ENCODE results near the gene PEX11G. TPM values are rescaled to one million over a fixed set of nuclear protein-coding genes. Genes with fewer than 3 reads are reported as not detected.

The PEX11G gene
- total and polyA plus RNA-seq, 2 experiments from 2014 or later: 4.0 to 6.2 TPM

GRCh38 chr19:7458675-7459074 lies 30.2 kb downstream of the PEX11G start:
- DNase-seq: no peak

GRCh38 chr19:7456964-7457541 lies 31.8 kb downstream of the PEX11G start:
- Histone ChIP-seq H2AFZ (no peak overlapping the region), H3K27me3 (replicated peaks; ENCODE audit: insufficient read depth) (no peaks in the 10 kb centered on the region), H3K4me2 (ENCODE audit: unreplicated experiment) (no peak overlapping the region), H3K36me3 (ENCODE audit: low read depth) (peaks cover 12% of the 10 kb centered on the region; the same call in 1 of the 2 replicates), H3K9ac (no peak overlapping the region), H3F3A (ENCODE audit: insufficient read depth) (no peaks in the 10 kb centered on the region), H3K79me2 (ENCODE audit: insufficient read depth) (0 out of 2 replicates have a peak, but pooled peaks cover 3% of the 10 kb centered on the region), H3K9me2 (ENCODE audit: insufficient read depth) (peaks cover 5% of the 10 kb centered on the region; the same call in 1 of the 2 replicates), H3K4me3 (no peak overlapping the region), H3K4me1 (ENCODE audit: insufficient read depth) (no peaks in the 10 kb centered on the region), H4K20me1 (ENCODE audit: insufficient read depth) (no peaks in the 10 kb centered on the region), H3K9me3 (ENCODE audit: low read depth) (no peaks in the 10 kb centered on the region), H3K27ac (no peak overlapping the region)
- in situ Hi-C loops (cut with MboI): no loop called here
- DNase-seq: peak; percentile 24
- TF ChIP-seq EZH2phosphoT487 (IDR thresholded peaks at IDR 0.05; ENCODE audit: insufficient read depth, low read depth) (no peak), EZH2 (IDR thresholded peaks at IDR 0.05; ENCODE audit: insufficient read depth, poor library complexity, severe bottlenecking) (no peak)
- 82 to 83% methylated on average over 10 to 11 of the region's 11 CpGs for WGBS, 2 experiments (ENCODE audit: low coverage in 1 of 2, low lambda C conversion rate in 2 of 2, missing lambda C conversion rate in 2 of 2)

More at GRCh38 chr19:7458675-7459074, 30.2 kb downstream of the PEX11G start:
- Histone ChIP-seq H3K36me3 (ENCODE audit: low read depth) (peaks cover 10% of the 10 kb centered on the region; the same call in 1 of the 2 replicates), H3K4me3 (no peak overlapping the region), H3K9me2 (ENCODE audit: insufficient read depth) (peaks cover 5% of the 10 kb centered on the region; the same call in 1 of the 2 replicates), H3F3A (ENCODE audit: insufficient read depth) (no peaks in the 10 kb centered on the region), H4K20me1 (ENCODE audit: insufficient read depth) (no peaks in the 10 kb centered on the region), H3K27me3 (replicated peaks; ENCODE audit: insufficient read depth) (no peaks in the 10 kb centered on the region), H3K4me2 (ENCODE audit: unreplicated experiment) (no peak overlapping the region), H3K9me3 (ENCODE audit: low read depth) (no peaks in the 10 kb centered on the region), H2AFZ (no peak overlapping the region), H3K27ac (no peak overlapping the region), H3K9ac (no peak overlapping the region), H3K79me2 (ENCODE audit: insufficient read depth) (0 out of 2 replicates have a peak, but pooled peaks cover 3% of the 10 kb centered on the region), H3K4me1 (ENCODE audit: insufficient read depth) (no peaks in the 10 kb centered on the region)
- in situ Hi-C loops (cut with MboI): no loop called here
- no peak for TF ChIP-seq EZH2phosphoT487 (IDR thresholded peaks at IDR 0.05; ENCODE audit: insufficient read depth, low read depth)
- TF ChIP-seq EZH2 (IDR thresholded peaks at IDR 0.05; ENCODE audit: insufficient read depth, poor library complexity, severe bottlenecking): no peak
- 92 to 95% methylated on average over 9 of the region's 9 CpGs for WGBS, 2 experiments (ENCODE audit: low coverage in 1 of 2, low lambda C conversion rate in 2 of 2, missing lambda C conversion rate in 2 of 2)

- no peaks in the 10 kb centered on the region for H3F3A ChIP-seq (ENCODE audit: insufficient read depth)
- WGBS, 2 experiments (ENCODE audit: low coverage in 1 of 2, low lambda C conversion rate in 2 of 2, missing lambda C conversion rate in 2 of 2): 97 to 98% methylated on average over 14 of the region's 14 CpGs
- no peak for TF ChIP-seq EZH2phosphoT487 (IDR thresholded peaks at IDR 0.05; ENCODE audit: insufficient read depth, low read depth)
- TF ChIP-seq EZH2 (IDR thresholded peaks at IDR 0.05; ENCODE audit: insufficient read depth, poor library complexity, severe bottlenecking): no peak
- no peak overlapping the region for H2AFZ ChIP-seq
- no peak overlapping the region for H3K9ac ChIP-seq
- no peak overlapping the region for H3K4me2 ChIP-seq (ENCODE audit: unreplicated experiment)
- no peak overlapping the region for H3K4me3 ChIP-seq
- DNase-seq: no peak
- in situ Hi-C loops (cut with MboI): no loop called here
- no peaks in the 10 kb centered on the region for H3K27me3 ChIP-seq (replicated peaks; ENCODE audit: insufficient read depth)
- no peak overlapping the region for H3K27ac ChIP-seq
- H3K79me2 ChIP-seq (ENCODE audit: insufficient read depth): 0 out of 2 replicates have a peak, but pooled peaks cover 16% of the 10 kb centered on the region
- H3K9me2 ChIP-seq (ENCODE audit: insufficient read depth): peaks cover 5% of the 10 kb centered on the region; the same call in 1 of the 2 replicates
- no peaks in the 10 kb centered on the region for H3K4me1 ChIP-seq (ENCODE audit: insufficient read depth)
- peaks cover 16% of the 10 kb centered on the region; the same call in 1 of the 2 replicates for H3K36me3 ChIP-seq (ENCODE audit: low read depth)
- H3K9me3 ChIP-seq (ENCODE audit: low read depth): no peaks in the 10 kb centered on the region
- no peaks in the 10 kb centered on the region for H4K20me1 ChIP-seq (ENCODE audit: insufficient read depth)
Measured at GRCh38 chr19:7455600-7456296, 33.1 kb downstream of the PEX11G start.

GRCh38 chr19:7454998-7455397 lies 33.8 kb downstream of the PEX11G start:
- H3K36me3 ChIP-seq (ENCODE audit: low read depth): peaks cover 16% of the 10 kb centered on the region; the same call in 1 of the 2 replicates
- peaks cover 5% of the 10 kb centered on the region; the same call in 1 of the 2 replicates for H3K9me2 ChIP-seq (ENCODE audit: insufficient read depth)
- TF ChIP-seq EZH2 (IDR thresholded peaks at IDR 0.05; ENCODE audit: insufficient read depth, poor library complexity, severe bottlenecking): no peak
- no peak for TF ChIP-seq EZH2phosphoT487 (IDR thresholded peaks at IDR 0.05; ENCODE audit: insufficient read depth, low read depth)
- H3F3A ChIP-seq (ENCODE audit: insufficient read depth): no peaks in the 10 kb centered on the region
- H3K27me3 ChIP-seq (replicated peaks; ENCODE audit: insufficient read depth): no peaks in the 10 kb centered on the region
- 0 out of 2 replicates have a peak, but pooled peaks cover 16% of the 10 kb centered on the region for H3K79me2 ChIP-seq (ENCODE audit: insufficient read depth)
- H3K9me3 ChIP-seq (ENCODE audit: low read depth): no peaks in the 10 kb centered on the region
- no peaks in the 10 kb centered on the region for H4K20me1 ChIP-seq (ENCODE audit: insufficient read depth)
- H3K27ac ChIP-seq: no peak overlapping the region
- no peak overlapping the region for H3K4me3 ChIP-seq
- no peaks in the 10 kb centered on the region for H3K4me1 ChIP-seq (ENCODE audit: insufficient read depth)
- no peak overlapping the region for H3K9ac ChIP-seq
- H3K4me2 ChIP-seq (ENCODE audit: unreplicated experiment): no peak overlapping the region
- WGBS, 2 experiments (ENCODE audit: low coverage in 1 of 2, low lambda C conversion rate in 2 of 2, missing lambda C conversion rate in 2 of 2): 97 to 98% methylated on average over 8 of the region's 8 CpGs
- no peak for DNase-seq
- in situ Hi-C loops (cut with MboI): no loop called here
- H2AFZ ChIP-seq: no peak overlapping the region
